CD14-positive monocyte (primary cell): ENCODE data around the gene PPP2R5B. TPM values are rescaled to one million over a fixed set of nuclear protein-coding genes. Genes with fewer than 3 reads are reported as not detected.
A peak's percentile ranks its signal among the peaks of the same experiment; 100 is the strongest.

Experiments
- DNase-seq, 3 donors: peaks; one replicate each; pipeline ENCODE4 v3.0.0-alpha.2; 2011 to 2022
- H2AFZ ChIP-seq: 2 replicates; pipeline ENCODE4 v1.6.0; 2012; ENCODE audit warnings: mild to moderate bottlenecking, low read depth, low read length, inconsistent platforms; ENCODE audit not compliant: insufficient read depth, poor library complexity, severe bottlenecking
- H3K27ac ChIP-seq, 2 donors: 1 replicate in 1 of 2; 2 replicates in 1 of 2; pipeline ENCODE4 v1.5.1; 2012 to 2013; ENCODE audit warnings: low read length in 2 of 2, control low read depth in 1 of 2, inconsistent platforms in 1 of 2, low read depth in 1 of 2, mild to moderate bottlenecking in 1 of 2
- H3K27me3 ChIP-seq, 2 donors: one replicate each; pipeline versions ENCODE4 v1.6.0 to v1.6.1; 2011 to 2013; ENCODE audit warnings: low read length in 2 of 2; ENCODE audit not compliant: control insufficient read depth in 2 of 2, insufficient read depth in 2 of 2
- H3K36me3 ChIP-seq, 2 donors: replicated peaks in 1 of 2; 1 replicate in 1 of 2; 2 replicates in 1 of 2; pipeline versions ENCODE4 v1.5.1 to v1.6.1; 2012 to 2013; ENCODE audit warnings: low read length in 2 of 2, control low read depth in 1 of 2, inconsistent platforms in 1 of 2, mild to moderate bottlenecking in 1 of 2; ENCODE audit not compliant: insufficient read depth in 2 of 2, control insufficient read depth in 1 of 2
- H3K4me1 ChIP-seq, 2 donors: 1 replicate in 1 of 2; 2 replicates in 1 of 2; pipeline versions ENCODE4 v1.5.1 to v1.6.1; 2012 to 2013; ENCODE audit warnings: low read length in 2 of 2, control low read depth in 1 of 2, inconsistent platforms in 1 of 2, mild to moderate bottlenecking in 1 of 2, moderate library complexity in 1 of 2; ENCODE audit not compliant: insufficient read depth in 2 of 2, control insufficient read depth in 1 of 2
- H3K4me2 ChIP-seq: replicated peaks from 2 replicates; pipeline ENCODE3; 2012; ENCODE audit warnings: low read length, moderate library complexity, mild to moderate bottlenecking; ENCODE audit not compliant: poor library complexity, severe bottlenecking; ENCODE audit errors: extremely low read depth
- H3K4me3 ChIP-seq, 3 experiments: fragments of 200-600 bp in 1 of 3; sonication (generic) in 1 of 3; replicated peaks in 1 of 3; 1 replicate in 2 of 3; 2 replicates in 1 of 3; pipeline ENCODE4 v1.5.1; 2011 to 2013; ENCODE audit warnings: low read length in 3 of 3, mild to moderate bottlenecking in 3 of 3, control low read depth in 2 of 3, low read depth in 2 of 3, inconsistent platforms in 1 of 3, moderate library complexity in 1 of 3
- H3K79me2 ChIP-seq: 2 replicates; pipeline ENCODE4 v1.6.0; 2012; ENCODE audit warnings: mild to moderate bottlenecking, control low read depth, inconsistent platforms, low read length, moderate library complexity; ENCODE audit not compliant: insufficient read depth
- H3K9ac ChIP-seq: 2 replicates; pipeline ENCODE4 v1.6.0; 2017; ENCODE audit warnings: low read length, mild to moderate bottlenecking; ENCODE audit not compliant: insufficient read depth, poor library complexity, severe bottlenecking
- H3K9me3 ChIP-seq, 2 donors: replicated peaks in 1 of 2; 1 replicate in 1 of 2; 2 replicates in 1 of 2; pipeline versions ENCODE4 v1.5.1 to v1.6.1; 2012 to 2013; ENCODE audit warnings: low read length in 2 of 2, control low read depth in 1 of 2; ENCODE audit not compliant: control insufficient read depth in 1 of 2, insufficient read depth in 1 of 2
- H4K20me1 ChIP-seq: 2 replicates; pipeline ENCODE4 v1.6.0; 2012; ENCODE audit warnings: mild to moderate bottlenecking, low read length, control low read depth, moderate library complexity; ENCODE audit not compliant: insufficient read depth
- H3K27ac Mint-ChIP-seq, 7 donors: one replicate each; pipeline ENCODE4 v1.8.0; 2020; ENCODE audit warnings: mild to moderate bottlenecking in 7 of 7, mixed read lengths in 7 of 7, moderate library complexity in 6 of 7, inconsistent platforms in 2 of 7
- H3K27me3 Mint-ChIP-seq, 3 donors: one replicate each; pipeline ENCODE4 v1.8.0; 2021 to 2022; ENCODE audit warnings: low read depth in 3 of 3, mild to moderate bottlenecking in 3 of 3, mixed read lengths in 3 of 3, moderate library complexity in 3 of 3, inconsistent platforms in 1 of 3
- H3K36me3 Mint-ChIP-seq, 2 donors: one replicate each; pipeline ENCODE4 v1.8.0; 2020; ENCODE audit warnings: mixed read lengths in 2 of 2, inconsistent platforms in 1 of 2, mild to moderate bottlenecking in 1 of 2
- H3K4me1 Mint-ChIP-seq: one replicate; pipeline ENCODE4 v1.8.0; 2020; ENCODE audit warnings: mild to moderate bottlenecking, mixed read lengths
- H3K4me3 Mint-ChIP-seq, 2 donors: one replicate each; pipeline ENCODE4 v1.8.0; 2020; ENCODE audit warnings: mild to moderate bottlenecking in 2 of 2, mixed read lengths in 2 of 2, moderate library complexity in 1 of 2
- H3K9me3 Mint-ChIP-seq, 7 donors: one replicate each; pipeline ENCODE4 v1.8.0; 2020 to 2022; ENCODE audit warnings: mixed read lengths in 7 of 7, mild to moderate bottlenecking in 6 of 7, moderate library complexity in 6 of 7, inconsistent platforms in 2 of 7
- WGBS: methylation state at CpG from one replicate; pipeline ENCODE4 v1.1.5; 2013; ENCODE audit warnings: missing lambda C conversion rate; ENCODE audit not compliant: insufficient coverage; 5-methylcytosine and 5-hydroxymethylcytosine counted together
- intact Hi-C, 2 donors: fragments of 100-400 bp; cut with micrococcal nuclease; formaldehyde crosslinking; loops; one replicate each; pipeline versions ENCODE4 v1.15.0 to v1.15.1; 2023
- polyA plus RNA-seq, 3 donors: library from polyadenylated mRNA; depleted of rRNA in 1 of 3; unstranded in 2 of 3; stranded (reverse) in 1 of 3; fragments of 300-500 nt in 2 of 3; fragments of >200 nt in 1 of 3; fragmentation: Illumina TruSeq in 2 of 3; gene quantifications; 1 replicate in 2 of 3; 2 replicates in 1 of 3; pipeline ENCODE4 v1.2.3, GENCODE V29; 2012 to 2021
- TF ChIP-seq, protein P1 (sequence below): fragments of 200-600 bp; IDR thresholded peaks from one replicate; pipeline ENCODE4 v1.8.0; 2022; ENCODE audit warnings: antibody characterized with exemption, mild to moderate bottlenecking

Gene PPP2R5B
- polyA plus RNA-seq, 3 donors: 9.0 to 26.7 (median 9.4) TPM

DNA sequence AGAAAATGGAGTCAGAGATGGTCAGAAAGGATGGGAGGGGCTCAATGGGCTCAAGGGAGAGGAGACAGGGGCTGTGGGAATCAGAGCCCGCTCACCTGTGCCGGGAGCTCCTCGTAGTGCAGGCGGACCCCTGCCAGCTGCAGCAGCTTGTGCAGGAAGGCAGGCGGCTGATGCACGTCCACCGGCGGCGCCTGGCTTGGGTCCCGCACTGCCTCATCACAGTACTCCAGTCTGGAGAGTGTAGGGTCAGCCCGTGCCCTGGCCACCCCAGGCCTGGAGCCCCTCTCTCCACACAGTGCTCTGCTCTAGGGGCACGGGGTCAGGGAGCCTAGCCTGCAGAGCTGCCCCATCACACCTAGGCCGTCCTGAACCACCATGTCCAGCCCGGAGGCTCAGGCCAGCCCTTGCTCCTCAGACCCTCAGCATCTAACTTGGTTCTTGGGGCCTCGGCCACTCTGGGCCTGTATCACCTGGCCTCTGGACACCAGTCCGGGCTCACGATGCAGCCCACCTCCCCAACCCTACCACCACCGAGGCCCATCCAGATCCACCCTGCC is 11.2 kb upstream of the PPP2R5B start:
- Mint-ChIP-seq H3K4me3 (no peak overlapping the region), H3K27ac (peak overlapping the region in 1 of 7 donors; percentile 58), H3K27me3 (peaks cover 0 to 2% (median 0%) of the 10 kb centered on the region in 3 donors), H3K9me3 (peaks cover 0 to 3% (median 0%) of the 10 kb centered on the region in 7 donors), H3K36me3 (peaks cover 50 to 60% of the 10 kb centered on the region in 2 donors), H3K4me1 (peaks cover 27% of the 10 kb centered on the region)
- Histone ChIP-seq H2AFZ (no peak overlapping the region), H3K4me2 (no peak overlapping the region), H3K9ac (no peak overlapping the region), H3K79me2 (peaks cover 16% of the 10 kb centered on the region), H4K20me1 (peaks cover 28% of the 10 kb centered on the region), H3K4me1 (peaks cover 24 to 26% of the 10 kb centered on the region in 2 donors), H3K36me3 (peaks cover 57 to 65% of the 10 kb centered on the region in 2 donors), H3K4me3 (no peak overlapping the region), H3K27ac (no peak overlapping the region), H3K9me3 (no peaks in the 10 kb centered on the region), H3K27me3 (no peaks in the 10 kb centered on the region)
- intact Hi-C loops: no loop called here
- TF ChIP-seq, protein P1, sequence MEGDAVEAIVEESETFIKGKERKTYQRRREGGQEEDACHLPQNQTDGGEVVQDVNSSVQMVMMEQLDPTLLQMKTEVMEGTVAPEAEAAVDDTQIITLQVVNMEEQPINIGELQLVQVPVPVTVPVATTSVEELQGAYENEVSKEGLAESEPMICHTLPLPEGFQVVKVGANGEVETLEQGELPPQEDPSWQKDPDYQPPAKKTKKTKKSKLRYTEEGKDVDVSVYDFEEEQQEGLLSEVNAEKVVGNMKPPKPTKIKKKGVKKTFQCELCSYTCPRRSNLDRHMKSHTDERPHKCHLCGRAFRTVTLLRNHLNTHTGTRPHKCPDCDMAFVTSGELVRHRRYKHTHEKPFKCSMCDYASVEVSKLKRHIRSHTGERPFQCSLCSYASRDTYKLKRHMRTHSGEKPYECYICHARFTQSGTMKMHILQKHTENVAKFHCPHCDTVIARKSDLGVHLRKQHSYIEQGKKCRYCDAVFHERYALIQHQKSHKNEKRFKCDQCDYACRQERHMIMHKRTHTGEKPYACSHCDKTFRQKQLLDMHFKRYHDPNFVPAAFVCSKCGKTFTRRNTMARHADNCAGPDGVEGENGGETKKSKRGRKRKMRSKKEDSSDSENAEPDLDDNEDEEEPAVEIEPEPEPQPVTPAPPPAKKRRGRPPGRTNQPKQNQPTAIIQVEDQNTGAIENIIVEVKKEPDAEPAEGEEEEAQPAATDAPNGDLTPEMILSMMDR: no peak
- WGBS: 92% methylated on average over 17 of the region's 18 CpGs
- DNase-seq: no peak

- Mint-ChIP-seq H3K27ac (peak overlapping the region in 3 of 7 donors; percentile 3 to 36 (median 15)), H3K36me3 (peaks cover 43 to 51% of the 10 kb centered on the region in 2 donors), H3K27me3 (peaks cover 0 to 2% (median 0%) of the 10 kb centered on the region in 3 donors), H3K4me1 (peaks cover 27% of the 10 kb centered on the region), H3K9me3 (peaks cover 0 to 3% (median 0%) of the 10 kb centered on the region in 7 donors), H3K4me3 (no peak overlapping the region)
- Histone ChIP-seq H3K27ac (no peak overlapping the region), H4K20me1 (peaks cover 28% of the 10 kb centered on the region), H3K9me3 (no peaks in the 10 kb centered on the region), H3K4me1 (peaks cover 24 to 26% of the 10 kb centered on the region in 2 donors), H3K4me2 (no peak overlapping the region), H3K4me3 (no peak overlapping the region), H3K9ac (no peak overlapping the region), H3K36me3 (peaks cover 49 to 56% of the 10 kb centered on the region in 2 donors), H2AFZ (no peak overlapping the region), H3K79me2 (peaks cover 16% of the 10 kb centered on the region), H3K27me3 (no peaks in the 10 kb centered on the region)
- DNase-seq: no peak
- TF ChIP-seq, protein P1: no peak
- intact Hi-C loops: no loop called here
- WGBS: 96% methylated on average over 17 of the region's 17 CpGs
Measured at GRCh38 chr11:64914123-64914522, 10.4 kb upstream of the PPP2R5B start.
